Measurements from ENCODE around the gene LRRC23. TPM values are rescaled to one million over a fixed set of nuclear protein-coding genes. Genes with fewer than 3 reads are reported as not detected.

Gene LRRC23
- total RNA-seq, 4 donors from 2014 or later = 8.7 to 16.4 (median 13.0) TPM

- H3K27ac ChIP-seq = peak overlapping the region; percentile 87 to 98 (median 97)
- peak overlapping the region in 1 of 3 donors; percentile 68 for H3K4me3 ChIP-seq (replicated peaks in 1 of 3)
- H3K9me3 ChIP-seq = no peaks in the 10 kb centered on the region
- 70 to 78% methylated on average over 24 of the region's 24 CpGs for WGBS, 2 donors
- DNase-seq = peak; percentile 31 to 36
- intact Hi-C loops (cut with DNase I) = loop anchor here (5.0 kb wide), 1 partner anchor 56 kb away; the partner anchor contains the start of gene LPCAT3
- H3K27me3 ChIP-seq = no peaks in the 10 kb centered on the region
- H3K4me1 ChIP-seq = peaks cover 32 to 47% of the 10 kb centered on the region in 2 donors
- TF ChIP-seq CTCF (IDR thresholded peaks at IDR 0.05) (no peak), POLR2A (IDR thresholded peaks at IDR 0.05) (no peak)
- peaks cover 7 to 11% of the 10 kb centered on the region in 2 donors for H3K36me3 ChIP-seq
These were observed 56.7 kb downstream of the LRRC23 start for GRCh38 chr12:6961278-6961694.

- DNase-seq = peak; percentile 78 to 81
- Histone ChIP-seq H3K4me1 (peaks cover 32 to 47% of the 10 kb centered on the region in 2 donors), H3K4me3 (replicated peaks in 1 of 3) (peak overlapping the region in 1 of 3 donors; percentile 68), H3K36me3 (peaks cover 8 to 16% of the 10 kb centered on the region in 2 donors), H3K9me3 (no peaks in the 10 kb centered on the region), H3K27me3 (no peaks in the 10 kb centered on the region), H3K27ac (peak overlapping the region; percentile 87 to 98 (median 97))
- TF ChIP-seq CTCF (IDR thresholded peaks at IDR 0.05) (peak in 5 of 6 experiments; percentile 30 to 59 (median 42)), POLR2A (IDR thresholded peaks at IDR 0.05) (peak in 1 of 2 donors; percentile 14)
- WGBS, 2 donors = 5 to 9% methylated on average over 14 to 15 of the region's 16 CpGs
- intact Hi-C loops (cut with DNase I) = loop anchor here (2.0 to 5.0 kb wide), 2 partner anchors 15 to 56 kb away; partner anchors contain the start of gene LPCAT3
These were observed 57.2 kb downstream of the LRRC23 start for GRCh38 chr12:6961695-6962284.

- intact Hi-C loops (cut with DNase I) = loop anchor here (2.0 to 5.0 kb wide), 2 partner anchors 16 to 55 kb away; partner anchors contain the start of gene LPCAT3
- H3K4me3 ChIP-seq (replicated peaks in 1 of 3) = peak overlapping the region; percentile 36 to 94 (median 68)
- H3K4me1 ChIP-seq = peaks cover 32 to 47% of the 10 kb centered on the region in 2 donors
- DNase-seq = peak; percentile 63 to 74
- peak overlapping the region; percentile 87 to 98 (median 97) for H3K27ac ChIP-seq
- TF ChIP-seq POLR2A (IDR thresholded peaks at IDR 0.05) (peak in 1 of 2 donors; percentile 31), CTCF (IDR thresholded peaks at IDR 0.05) (no peak)
- no peaks in the 10 kb centered on the region for H3K9me3 ChIP-seq
- WGBS, 2 donors = 14 to 31% methylated on average over 8 to 16 of the region's 25 CpGs
- H3K36me3 ChIP-seq = peaks cover 15 to 23% of the 10 kb centered on the region in 2 donors
- H3K27me3 ChIP-seq = no peaks in the 10 kb centered on the region
These were observed 57.8 kb downstream of the LRRC23 start for GRCh38 chr12:6962285-6963015.

GRCh38 chr12:6963016-6963731 is 58.6 kb downstream of the LRRC23 start:
- H3K4me3 ChIP-seq (replicated peaks in 1 of 3) = peak overlapping the region; percentile 68 to 94 (median 83)
- H3K27ac ChIP-seq = peak overlapping the region; percentile 87 to 98 (median 97)
- peaks cover 32 to 50% of the 10 kb centered on the region in 2 donors for H3K4me1 ChIP-seq
- peaks cover 21 to 30% of the 10 kb centered on the region in 2 donors for H3K36me3 ChIP-seq
- peak; percentile 96 for DNase-seq
- no peaks in the 10 kb centered on the region for H3K27me3 ChIP-seq
- peak; percentile 77 to 95 for TF ChIP-seq POLR2A (IDR thresholded peaks at IDR 0.05)
- TF ChIP-seq CTCF (IDR thresholded peaks at IDR 0.05) = peak in 2 of 6 experiments; percentile 45 to 48
- intact Hi-C loops (cut with DNase I) = loop anchor here (2.0 to 5.0 kb wide), 2 partner anchors 16 to 54 kb away; partner anchors contain the start of gene LPCAT3
- WGBS, 2 donors = 47 to 51% methylated on average over 27 to 31 of the region's 32 CpGs
- H3K9me3 ChIP-seq = no peaks in the 10 kb centered on the region

MicroRNA genes within 50 kb of the gene (microRNA counts, 767-probe panel; counts per million panel counts)
- 3,968 to 7,606 counts per million in 2 donors for microRNA hsa-miR-141-3p
- 4,397 to 8,239 counts per million in 2 donors for microRNA hsa-miR-200c-3p

Small RNA genes within 50 kb of the gene (microRNA-seq; reads per million reads assigned to microRNA genes)
- gene MIR141 (1,573 reads per million, percentile 85 among the genes with 10 or more reads in this experiment), gene MIR200C (65,129 reads per million, percentile 98 among the genes with 10 or more reads in this experiment)

Small RNA genes within 50 kb of the gene (small RNA-seq; reads per million reads assigned to genes)
- 22.7 reads per million, percentile 94 among the genes with 10 or more reads in this experiment for gene MIR141
- 47.1 reads per million, percentile 95 among the genes with 10 or more reads in this experiment for gene MIR200C
- not detected for gene RNU7-1

Other genes starting within 250 kb of the LRRC23 start
- gene ING4, start 241.7 kb upstream of the LRRC23 start, total RNA-seq = 10 to 100 TPM; 52.7 to 85.1 (median 67.2) TPM
- 10 to 100 TPM; 41.9 to 72.8 (median 53.1) TPM for gene ZNF384, start 215.4 kb upstream of the LRRC23 start, total RNA-seq
- gene PIANP, start 204.0 kb upstream of the LRRC23 start, total RNA-seq = under 1 TPM in 2 of 4 donors, not detected in 2; 0.11 to 0.39 TPM
- 10 to 100 TPM; 44.5 to 86.7 (median 63.1) TPM for gene COPS7A, start 180.8 kb upstream of the LRRC23 start, total RNA-seq
- 100 to 1,000 TPM; 110 to 253 (median 196) TPM for gene MLF2, start 151.7 kb upstream of the LRRC23 start, total RNA-seq
- 100 to 1,000 TPM in 2 of 4 donors, 10 to 100 TPM in 2; 60.0 to 186 (median 103) TPM for gene PTMS, start 138.5 kb upstream of the LRRC23 start, total RNA-seq
- under 1 TPM in 1 of 4 donors, not detected in 3; 0.13 TPM for gene LAG3, start 132.3 kb upstream of the LRRC23 start, total RNA-seq
- 1 to 10 TPM; 3.5 to 8.1 (median 3.9) TPM for gene CD4, start 115.3 kb upstream of the LRRC23 start, total RNA-seq
- 1 to 10 TPM in 1 of 4 donors, under 1 TPM in 3; 0.34 to 1.1 (median 0.56) TPM for gene GPR162, start 83.0 kb upstream of the LRRC23 start, total RNA-seq
- 10 to 100 TPM; 13.6 to 27.9 (median 20.3) TPM for gene P3H3, start 76.4 kb upstream of the LRRC23 start, total RNA-seq
- gene GNB3, start 63.9 kb upstream of the LRRC23 start, total RNA-seq = 1 to 10 TPM in 3 of 4 donors, under 1 TPM in 1; 0.39 to 3.0 (median 2.1) TPM
- 1 to 10 TPM in 2 of 4 donors, under 1 TPM in 2; 0.73 to 1.3 (median 0.90) TPM for gene CDCA3, start 53.5 kb upstream of the LRRC23 start, total RNA-seq
- gene USP5, start 52.7 kb upstream of the LRRC23 start, total RNA-seq = 10 to 100 TPM; 34.7 to 68.6 (median 58.9) TPM
- gene TPI1, start 37.3 kb upstream of the LRRC23 start, total RNA-seq = 100 to 1,000 TPM; 363 to 700 (median 468) TPM
- 10 to 100 TPM; 16.3 to 35.0 (median 25.6) TPM for gene SPSB2, start 31.5 kb upstream of the LRRC23 start, total RNA-seq
- gene ENO2, start 9.8 kb downstream of the LRRC23 start, total RNA-seq = 10 to 100 TPM; 13.0 to 25.3 (median 19.8) TPM
- gene ATN1, start 23.1 kb downstream of the LRRC23 start, total RNA-seq = 100 to 1,000 TPM in 1 of 4 donors, 10 to 100 TPM in 3; 53.3 to 100 (median 84.9) TPM
- not detected for gene RNU7-1, start 39.0 kb downstream of the LRRC23 start, total RNA-seq
- 100 to 1,000 TPM; 344 to 666 (median 383) TPM for gene C12orf57, start 39.2 kb downstream of the LRRC23 start, total RNA-seq
- gene PTPN6, start 46.5 kb downstream of the LRRC23 start, total RNA-seq = 10 to 100 TPM; 21.7 to 32.3 (median 31.4) TPM
- 100 to 1,000 TPM; 153 to 284 (median 220) TPM for gene PHB2, start 65.8 kb downstream of the LRRC23 start, total RNA-seq
- 10 to 100 TPM; 19.9 to 53.1 (median 45.6) TPM for gene EMG1, start 66.1 kb downstream of the LRRC23 start, total RNA-seq
- gene LPCAT3, start 113.7 kb downstream of the LRRC23 start, total RNA-seq = 10 to 100 TPM; 45.1 to 68.4 (median 58.5) TPM
- 100 to 1,000 TPM; 137 to 470 (median 255) TPM for gene C1S, start 155.9 kb downstream of the LRRC23 start, total RNA-seq
- 100 to 1,000 TPM; 132 to 545 (median 312) TPM for gene C1R, start 187.6 kb downstream of the LRRC23 start, total RNA-seq
- 100 to 1,000 TPM in 1 of 4 donors, 10 to 100 TPM in 3; 39.2 to 153 (median 59.5) TPM for gene C1RL, start 204.4 kb downstream of the LRRC23 start, total RNA-seq
- gene RBP5, start 224.1 kb downstream of the LRRC23 start, total RNA-seq = 1 to 10 TPM in 2 of 4 donors, not detected in 2; 2.8 to 4.5 TPM
- 10 to 100 TPM; 18.0 to 53.4 (median 37.3) TPM for gene CLSTN3, start 225.5 kb downstream of the LRRC23 start, total RNA-seq

Data from thyroid gland (tissue), 4 donors.